OCI-LY7 (cell line): Measurements from ENCODE around the gene NRAP. TPM values are rescaled to one million over a fixed set of nuclear protein-coding genes. Genes with fewer than 3 reads are reported as not detected.

Experiments
- BruUV-seq: library from RNA; stranded (reverse); fragments of 400-500 nt; replicated peaks from 2 replicates; lab custom pipeline; 2021; lab: Mats Ljungman, UMichigan
- CTCF ChIA-PET: fragments of 300-600 bp; sonication (Branson Sonifier 250); formaldehyde crosslinking; loops from one replicate; lab custom pipeline; 2022; ENCODE audit warnings: antibody characterized with exemption; ENCODE audit not compliant: unreplicated experiment; lab: Charles Lee
- POLR2A ChIA-PET: fragments of 300-600 bp; sonication (Branson Sonifier 250); formaldehyde crosslinking; loops from one replicate; lab custom pipeline; 2022; ENCODE audit warnings: antibody characterized with exemption; lab: Charles Lee
- DNase-seq: peaks from one replicate; pipeline ENCODE4 v3.0.0-alpha.2; 2015; ENCODE audit warnings: low spot score
- H2AFZ ChIP-seq: fragments of 200-600 bp; sonication (generic), shearing (Covaris generic); 2 replicates; pipeline ENCODE4 v1.6.1; 2014; ENCODE audit warnings: mild to moderate bottlenecking, antibody characterized with exemption, low read length, moderate library complexity
- H3K27ac ChIP-seq: fragments of 200-600 bp; sonication (generic); 2 replicates; pipeline ENCODE4 v1.5.1; 2014; ENCODE audit warnings: mixed run types, low read depth, mild to moderate bottlenecking, moderate library complexity, low read length, inconsistent platforms; ENCODE audit not compliant: poor library complexity, severe bottlenecking
- H3K36me3 ChIP-seq: fragments of 200-600 bp; sonication (generic); 2 replicates; pipeline ENCODE4 v1.6.1; 2014; ENCODE audit warnings: mild to moderate bottlenecking, antibody characterized with exemption, low read length, moderate library complexity, mixed read lengths; ENCODE audit not compliant: insufficient read depth
- H3K4me1 ChIP-seq: fragments of 200-600 bp; sonication (generic); 2 replicates; pipeline ENCODE4 v1.5.1; 2014; ENCODE audit warnings: mild to moderate bottlenecking, low read length; ENCODE audit not compliant: insufficient read depth, poor library complexity, severe bottlenecking
- H3K4me2 ChIP-seq: fragments of 200-600 bp; sonication (generic); 2 replicates; pipeline ENCODE4 v1.6.1; 2014; ENCODE audit warnings: mild to moderate bottlenecking, low read length
- H3K4me3 ChIP-seq: fragments of 200-600 bp; sonication (generic); 2 replicates; pipeline ENCODE4 v1.5.1; 2014; ENCODE audit warnings: mild to moderate bottlenecking, low read depth, low read length; ENCODE audit not compliant: poor library complexity, severe bottlenecking
- H3K79me2 ChIP-seq: fragments of 200-600 bp; sonication (generic); 2 replicates; pipeline ENCODE4 v1.6.1; 2016; ENCODE audit warnings: low read depth, mild to moderate bottlenecking, low read length, moderate library complexity, mixed read lengths; ENCODE audit not compliant: insufficient read depth
- H3K9me2 ChIP-seq: fragments of 200-600 bp; sonication (generic); 2 replicates; pipeline ENCODE4 v1.6.1; 2016; ENCODE audit warnings: mild to moderate bottlenecking, low read length, mixed read lengths; ENCODE audit not compliant: insufficient read depth
- H3K9me3 ChIP-seq: fragments of 200-600 bp; sonication (generic); 2 replicates; pipeline ENCODE4 v1.6.1; 2014; ENCODE audit warnings: mild to moderate bottlenecking, mixed run types, low read length, mixed read lengths
- H4K20me1 ChIP-seq: fragments of 200-600 bp; sonication (generic); 2 replicates; pipeline ENCODE4 v1.6.1; 2014; ENCODE audit warnings: mild to moderate bottlenecking, antibody characterized with exemption, low read length, moderate library complexity, mixed read lengths; ENCODE audit not compliant: insufficient read depth
- CTCF ChIP-seq: fragments of 200-600 bp; sonication (generic); conservative IDR thresholded peaks from 2 replicates; pipeline ENCODE4 v1.5.1; 2014; ENCODE audit warnings: mild to moderate bottlenecking, antibody characterized with exemption, low read length, moderate library complexity, mixed read lengths
- EZH2phosphoT487 ChIP-seq: fragments of 200-600 bp; sonication (generic); IDR thresholded peaks from 2 replicates; pipeline ENCODE4 v1.6.1; 2018; ENCODE audit warnings: low read depth, borderline replicate concordance, mild to moderate bottlenecking, mixed run types, antibody characterized with exemption, low read length, moderate library complexity, mixed read lengths
- intact Hi-C: fragments of 100-400 bp; cut with micrococcal nuclease; formaldehyde crosslinking; loops from one replicate; pipeline ENCODE4 v1.10.0; 2022; ENCODE audit not compliant: unreplicated experiment
- total RNA-seq, 2 experiments: library from RNA; depleted of rRNA in 1 of 2; stranded (reverse); fragments of >200 nt in 1 of 2; shearing (Covaris generic) in 1 of 2; gene quantifications; 2 replicates each; pipeline ENCODE4 v1.2.3, GENCODE V29; 2014 to 2022

Gene NRAP
- total RNA-seq, 2 experiments from 2014 or later: not detected

- TF ChIP-seq EZH2phosphoT487: no peak
- TF ChIP-seq CTCF: no peak
- Histone ChIP-seq H4K20me1 (no peaks in the 10 kb centered on the region), H3K4me1 (no peaks in the 10 kb centered on the region), H3K9me3 (no peaks in the 10 kb centered on the region), H3K4me2 (no peak overlapping the region), H3K4me3 (no peak overlapping the region), H3K27ac (no peak overlapping the region), H3K36me3 (no peaks in the 10 kb centered on the region), H3K79me2 (no peaks in the 10 kb centered on the region), H3K9me2 (no peaks in the 10 kb centered on the region), H2AFZ (no peak overlapping the region)
- no TSS peak for BruUV-seq
- CTCF ChIA-PET: no interaction called here
- DNase-seq: no peak
- POLR2A ChIA-PET: no interaction called here
- intact Hi-C loops: no loop called here
Observed at GRCh38 chr10:113613977-113614690, 49.7 kb downstream of the NRAP start.

- Histone ChIP-seq H3K27ac (no peak overlapping the region), H3K9me3 (no peaks in the 10 kb centered on the region), H4K20me1 (no peaks in the 10 kb centered on the region), H2AFZ (no peak overlapping the region), H3K36me3 (no peaks in the 10 kb centered on the region), H3K4me3 (no peak overlapping the region), H3K4me1 (no peaks in the 10 kb centered on the region), H3K4me2 (no peak overlapping the region), H3K9me2 (no peaks in the 10 kb centered on the region), H3K79me2 (no peaks in the 10 kb centered on the region)
- TF ChIP-seq EZH2phosphoT487: no peak
- no peak for TF ChIP-seq CTCF
- POLR2A ChIA-PET: no interaction called here
- no peak for DNase-seq
- BruUV-seq: no TSS peak
- CTCF ChIA-PET: no interaction called here
- intact Hi-C loops: no loop called here
Observed at GRCh38 chr10:113613427-113613826, 50.4 kb downstream of the NRAP start.

- BruUV-seq: no TSS peak
- ChIA-PET POLR2A (no interaction called here), CTCF (no interaction called here)
- no peak for DNase-seq
- intact Hi-C loops: no loop called here
- H3K4me3 ChIP-seq: no peak overlapping the region
- H3K4me1 ChIP-seq: no peaks in the 10 kb centered on the region
- no peaks in the 10 kb centered on the region for H3K36me3 ChIP-seq
- H3K9me2 ChIP-seq: no peaks in the 10 kb centered on the region
- H3K79me2 ChIP-seq: no peaks in the 10 kb centered on the region
- no peak overlapping the region for H3K4me2 ChIP-seq
- no peak overlapping the region for H2AFZ ChIP-seq
- no peaks in the 10 kb centered on the region for H4K20me1 ChIP-seq
- no peak overlapping the region for H3K27ac ChIP-seq
- no peaks in the 10 kb centered on the region for H3K9me3 ChIP-seq
- no peak for TF ChIP-seq EZH2phosphoT487
- TF ChIP-seq CTCF: no peak
Observed at GRCh38 chr10:113612154-113612553, 51.7 kb downstream of the NRAP start.
